Activated CD8-positive, alpha-beta memory T cell treated with anti-CD3 and anti-CD28 coated beads for 24 hours (primary cell): Measurements from ENCODE around the gene TIMP4.

Experiments used
- DNase-seq: peaks from one replicate; pipeline ENCODE4 v3.0.0-alpha.2; 2020

Gene TIMP4

GRCh38 chr3:12143949-12144504 lies 14.7 kb downstream of the TIMP4 start:
- no peak for DNase-seq

- no peak for DNase-seq
Observed at GRCh38 chr3:12142476-12142875, 16.2 kb downstream of the TIMP4 start.

- no peak for DNase-seq
Observed at GRCh38 chr3:12141350-12141749, 17.4 kb downstream of the TIMP4 start.

- DNase-seq = no peak
Observed at GRCh38 chr3:12139111-12139511, 19.6 kb downstream of the TIMP4 start.

GRCh38 chr3:12138044-12138443 lies 20.7 kb downstream of the TIMP4 start:
- DNase-seq = no peak

- DNase-seq = no peak
Observed at GRCh38 chr3:12136371-12136770, 22.3 kb downstream of the TIMP4 start.

- DNase-seq = peak; percentile 81
Observed at GRCh38 chr3:12135029-12135657, 23.6 kb downstream of the TIMP4 start.

- DNase-seq = no peak
Observed at GRCh38 chr3:12132881-12133280, 25.8 kb downstream of the TIMP4 start.

GRCh38 chr3:12131351-12132090 lies 27.2 kb downstream of the TIMP4 start:
- no peak for DNase-seq

- DNase-seq = no peak
Observed at GRCh38 chr3:12127391-12127790, 31.3 kb downstream of the TIMP4 start.

- no peak for DNase-seq
Observed at GRCh38 chr3:12125772-12126171, 32.9 kb downstream of the TIMP4 start.

GRCh38 chr3:12121466-12121865 lies 37.2 kb downstream of the TIMP4 start:
- no peak for DNase-seq

GRCh38 chr3:12120374-12121140 lies 38.2 kb downstream of the TIMP4 start:
- DNase-seq = no peak

GRCh38 chr3:12117473-12117872 lies 41.2 kb downstream of the TIMP4 start:
- DNase-seq = no peak

GRCh38 chr3:12116870-12117269 lies 41.8 kb downstream of the TIMP4 start:
- DNase-seq = no peak

GRCh38 chr3:12115849-12116248 lies 42.9 kb downstream of the TIMP4 start:
- DNase-seq = no peak

- no peak for DNase-seq
Observed at GRCh38 chr3:12115104-12115503, 43.6 kb downstream of the TIMP4 start.

GRCh38 chr3:12114251-12114650 lies 44.5 kb downstream of the TIMP4 start:
- no peak for DNase-seq

GRCh38 chr3:12107071-12107713 lies 51.5 kb downstream of the TIMP4 start:
- no peak for DNase-seq
